ENCODE results near the gene CCIN.
"Not testable (repeated sequence)": the region's sequence is repeated elsewhere in the genome, so short reads cannot be mapped to it uniquely, and the experiment has no call there.

CCIN gene

GRCh38 chr9:36141761-36142160 lies 27.4 kb upstream of the CCIN start:
- DNase-seq: no peak

DNA sequence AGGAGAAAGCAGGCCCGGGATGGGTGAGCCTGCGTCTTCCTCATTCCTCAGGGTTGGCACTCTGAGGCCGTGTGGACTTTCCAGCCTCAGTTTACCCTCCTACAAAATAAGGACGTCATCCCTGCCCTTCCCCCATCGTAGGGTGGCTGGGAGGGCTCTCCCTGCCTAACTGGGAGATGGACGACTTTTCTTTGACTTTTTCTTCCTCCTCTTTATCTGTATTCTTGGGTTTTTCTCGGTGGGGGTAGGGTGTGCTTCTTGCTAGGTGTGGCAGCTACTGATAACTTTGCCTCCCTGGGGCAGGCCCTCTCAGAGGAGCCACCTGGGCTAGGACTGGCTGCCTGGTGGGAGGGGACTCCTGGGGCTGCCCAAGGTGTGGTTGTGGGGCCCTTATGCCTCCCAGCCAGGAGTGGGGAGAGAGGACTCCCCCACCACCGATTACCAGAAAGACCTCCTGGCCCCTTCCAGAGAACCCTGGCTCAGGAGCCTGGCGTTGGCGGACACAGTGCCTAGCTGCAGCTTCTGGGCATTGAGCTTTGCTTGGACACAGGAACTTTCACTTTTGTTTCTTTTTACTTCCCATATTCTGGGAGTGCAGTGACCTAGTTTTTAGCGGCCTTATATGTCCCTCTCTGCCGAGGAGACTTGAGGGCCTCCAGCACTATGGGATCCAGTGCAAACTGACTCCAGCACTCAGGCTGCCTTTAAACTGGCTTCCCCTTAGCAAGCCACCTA lies 26.5 kb upstream of the CCIN start:
- no peak for DNase-seq

- no peak for DNase-seq
Measured at GRCh38 chr9:36143245-36143641, 25.9 kb upstream of the CCIN start.

DNA sequence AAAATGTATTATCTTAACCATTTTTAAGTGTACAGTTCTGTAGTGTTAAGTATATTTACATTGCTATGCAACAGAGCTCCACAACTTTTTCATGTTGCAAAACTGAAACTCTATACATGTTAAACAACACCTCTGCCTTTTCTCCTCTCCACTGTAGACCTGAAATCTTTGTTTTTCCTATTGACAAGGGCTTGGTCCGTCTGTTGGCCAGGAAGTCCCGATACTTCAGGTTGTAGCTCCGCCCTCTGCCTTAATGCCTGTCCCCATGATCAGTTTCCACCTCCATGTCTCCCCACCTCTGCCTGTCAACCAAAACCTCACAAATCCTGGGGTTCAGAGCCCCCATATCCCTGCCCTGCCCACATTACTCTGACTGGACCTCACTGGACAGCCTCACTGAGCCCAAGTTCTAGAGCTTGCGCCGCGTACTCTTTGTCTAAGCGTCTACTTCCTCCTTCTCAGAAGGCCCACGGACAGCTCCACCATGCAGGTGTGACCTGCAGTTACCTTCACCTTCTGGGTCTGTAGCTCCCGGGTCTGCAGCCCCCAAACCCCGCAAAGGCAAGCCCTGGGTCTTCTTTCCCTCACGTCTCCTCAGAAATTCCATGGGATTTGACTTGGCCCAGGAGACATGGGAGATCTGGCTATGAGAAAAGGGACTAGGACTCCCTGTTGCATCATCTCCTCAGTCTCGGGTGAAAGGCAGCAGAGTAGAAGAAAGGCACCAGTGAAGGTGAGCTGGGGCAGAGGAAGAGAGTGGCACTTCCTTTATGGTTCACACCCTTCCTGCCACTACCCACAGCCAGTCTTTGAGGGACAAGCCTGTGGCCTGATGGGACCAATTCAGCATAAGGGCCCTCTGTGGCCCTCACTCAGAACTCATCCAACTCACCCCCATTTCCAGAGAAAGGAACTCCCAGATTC lies 24.6 kb upstream of the CCIN start:
- DNase-seq: no peak

- DNase-seq: no peak
Measured at GRCh38 chr9:36145970-36146369, 23.2 kb upstream of the CCIN start.

DNA sequence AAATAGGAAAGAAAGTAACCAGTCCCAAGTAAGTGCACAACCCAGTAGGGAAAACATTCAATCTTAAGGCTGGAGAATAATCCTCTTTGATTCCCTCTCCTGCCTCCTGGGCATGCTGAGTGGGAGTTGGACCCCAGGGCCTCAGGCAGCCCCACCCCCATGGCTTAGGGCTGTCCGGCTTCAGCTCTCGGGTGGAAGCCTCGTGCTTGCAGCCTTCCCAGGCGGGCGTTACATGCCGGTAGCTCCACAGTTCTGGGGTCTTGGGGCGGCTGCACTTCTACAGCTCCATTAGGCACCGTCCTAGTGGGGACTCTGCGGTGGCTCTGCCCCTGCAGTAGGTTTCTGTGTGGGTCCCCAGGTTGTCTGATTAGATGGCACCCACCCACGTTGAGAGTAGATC lies 22.5 kb upstream of the CCIN start:
- no peak for DNase-seq

DNA sequence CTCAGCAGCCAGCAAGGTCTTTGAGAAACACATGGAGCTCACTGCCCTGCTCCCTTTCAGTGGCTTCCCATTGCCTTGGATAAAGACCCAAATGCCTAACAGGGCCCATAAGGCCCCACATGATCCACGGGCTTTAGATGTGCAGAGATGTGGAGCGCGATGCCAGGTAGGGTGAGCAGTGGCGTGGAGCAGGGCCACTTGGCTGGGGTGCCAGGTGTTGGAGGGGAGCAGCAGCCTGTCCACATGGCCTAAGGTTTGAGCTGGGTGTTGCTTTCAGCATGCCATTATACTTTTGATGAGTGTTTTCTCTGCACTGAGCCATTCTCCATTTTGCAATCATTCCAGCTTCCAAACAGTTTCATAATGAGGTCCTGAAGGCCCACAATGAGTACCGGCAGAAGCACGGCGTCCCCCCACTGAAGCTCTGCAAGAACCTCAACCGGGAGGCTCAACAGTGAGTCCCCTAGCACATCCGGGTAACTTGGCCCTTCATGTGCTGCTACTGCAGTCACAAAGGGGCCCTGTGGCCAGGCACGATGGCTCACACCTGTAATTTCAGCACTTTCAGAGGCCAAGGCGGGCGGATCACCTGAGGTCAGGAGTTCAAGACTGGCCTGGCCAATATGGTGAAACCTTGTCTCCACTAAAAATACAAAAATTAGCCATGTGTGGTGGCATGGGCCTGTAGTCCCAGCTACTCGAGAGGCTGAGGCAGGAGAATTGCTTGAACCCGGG lies 21.6 kb upstream of the CCIN start:
- no peak for DNase-seq

DNA sequence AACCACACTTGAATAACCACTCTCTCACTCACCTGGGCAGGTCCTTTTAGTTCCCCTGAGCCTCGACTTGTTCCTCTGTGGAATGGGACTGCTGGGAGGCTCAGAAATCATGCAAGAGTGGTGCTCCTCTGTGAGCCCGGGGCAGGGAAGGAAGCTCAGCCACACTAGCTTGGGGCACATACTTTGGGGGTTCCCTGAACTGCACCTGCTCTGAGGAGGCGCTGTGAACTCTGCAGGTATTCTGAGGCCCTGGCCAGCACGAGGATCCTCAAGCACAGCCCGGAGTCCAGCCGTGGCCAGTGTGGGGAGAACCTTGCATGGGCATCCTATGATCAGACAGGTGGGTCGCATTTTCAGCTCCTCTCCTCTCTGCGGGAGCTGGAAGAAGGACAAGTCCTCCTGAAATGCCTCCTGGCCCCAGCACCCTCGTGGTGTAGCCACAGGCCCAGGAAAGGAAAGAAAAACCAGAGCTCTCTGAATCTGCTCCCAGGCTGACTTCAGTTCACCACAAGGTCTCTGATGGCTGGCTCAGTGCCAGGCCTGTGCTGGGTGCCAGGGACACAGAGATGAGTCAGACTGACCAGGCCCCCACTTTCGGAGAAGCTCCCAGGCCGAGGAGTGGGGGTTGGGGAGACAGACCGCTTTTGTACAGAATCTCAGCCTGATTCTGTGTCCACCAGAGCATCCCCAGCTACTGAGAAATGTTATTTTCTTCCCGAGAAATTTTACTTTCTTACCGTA lies 20.7 kb upstream of the CCIN start:
- DNase-seq: no peak

DNA sequence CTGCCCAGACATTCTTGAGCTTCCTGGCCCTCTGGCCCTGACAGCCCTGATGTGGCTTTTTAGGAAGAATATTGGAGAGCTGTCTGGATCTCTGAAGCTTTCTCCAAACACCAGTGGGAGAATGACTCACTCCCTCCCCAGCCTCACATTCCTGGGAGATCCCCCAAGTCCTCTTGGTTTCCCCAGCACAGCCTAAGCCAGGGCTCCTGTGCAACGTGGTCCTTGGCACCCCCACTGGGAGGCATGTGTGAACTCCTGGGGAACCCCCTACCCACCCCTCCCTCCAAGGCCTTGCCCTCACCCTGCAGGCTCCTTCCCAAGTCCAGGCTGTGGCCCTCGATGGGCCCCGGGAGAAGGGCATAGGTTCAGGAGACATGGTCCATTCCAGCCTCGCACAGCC lies 20.0 kb upstream of the CCIN start:
- DNase-seq: no peak

GRCh38 chr9:36150574-36151315 lies 18.4 kb upstream of the CCIN start:
- DNase-seq: no peak

- no peak for DNase-seq
Measured at GRCh38 chr9:36151316-36152210, 17.6 kb upstream of the CCIN start.

DNA sequence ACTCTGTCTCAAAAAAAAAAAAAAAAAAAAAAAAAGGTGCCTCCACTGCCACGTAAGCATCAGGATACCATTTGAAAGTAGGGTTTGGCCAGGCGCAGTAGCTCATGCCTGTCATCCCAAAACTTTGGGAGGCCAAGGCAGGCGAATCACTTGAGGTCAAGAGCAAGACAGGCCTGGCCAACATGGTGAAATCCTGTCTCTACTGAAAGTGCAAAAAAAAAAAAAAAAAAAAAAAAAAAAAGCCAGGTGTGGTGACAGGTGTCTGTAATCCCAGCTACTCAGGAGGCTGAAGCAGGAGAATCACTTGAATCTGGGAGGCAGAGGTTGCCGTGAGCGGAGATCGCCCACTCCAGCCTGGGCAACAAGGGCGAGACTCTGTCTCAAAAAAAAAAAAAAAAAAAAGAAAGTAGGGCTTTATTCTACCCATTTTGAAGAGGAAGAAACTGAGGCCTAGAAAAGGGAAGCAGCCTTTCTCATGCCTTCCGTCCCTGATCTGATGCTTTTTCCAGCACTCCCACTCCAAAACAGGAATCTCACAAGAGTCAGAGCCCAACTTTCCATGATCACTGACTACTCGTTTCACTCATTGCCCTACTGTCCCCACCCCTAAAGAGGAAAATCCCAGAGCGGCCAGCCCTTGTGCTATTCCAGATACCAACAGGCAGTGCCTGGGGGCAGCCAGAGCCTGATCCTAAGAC lies 16.3 kb upstream of the CCIN start:
- DNase-seq: no peak

GRCh38 chr9:36153746-36154145 lies 15.4 kb upstream of the CCIN start:
- no peak for DNase-seq

- DNase-seq: no peak
Measured at GRCh38 chr9:36154331-36154952, 14.7 kb upstream of the CCIN start.

DNA sequence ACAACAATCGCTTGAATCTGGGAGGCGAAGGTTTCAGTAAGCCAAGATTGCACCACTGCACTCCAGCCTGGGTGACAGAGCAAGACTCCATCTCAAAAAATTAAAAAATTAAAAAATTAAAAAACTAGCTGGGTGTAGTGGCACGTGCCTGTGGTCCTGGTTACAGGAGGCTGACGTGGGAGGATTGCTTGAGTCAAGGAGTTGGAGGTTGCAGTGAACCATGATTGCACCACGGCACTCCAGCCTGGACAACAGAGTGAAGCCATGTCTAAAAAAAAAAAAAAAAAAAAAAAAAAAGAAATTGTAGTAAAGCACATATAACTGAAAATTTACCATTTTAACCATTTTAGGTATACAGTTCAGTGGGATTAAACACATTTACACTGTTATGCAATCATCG lies 13.1 kb upstream of the CCIN start:
- DNase-seq: no peak

GRCh38 chr9:36158122-36158521 lies 11.1 kb upstream of the CCIN start:
- no peak for DNase-seq

GRCh38 chr9:36158917-36159316 lies 10.3 kb upstream of the CCIN start:
- no peak for DNase-seq

- not testable (repeated sequence) for DNase-seq
Measured at GRCh38 chr9:36159509-36159908, 9.7 kb upstream of the CCIN start.

GRCh38 chr9:36160126-36160525 lies 9.1 kb upstream of the CCIN start:
- not testable (repeated sequence) for DNase-seq

DNA sequence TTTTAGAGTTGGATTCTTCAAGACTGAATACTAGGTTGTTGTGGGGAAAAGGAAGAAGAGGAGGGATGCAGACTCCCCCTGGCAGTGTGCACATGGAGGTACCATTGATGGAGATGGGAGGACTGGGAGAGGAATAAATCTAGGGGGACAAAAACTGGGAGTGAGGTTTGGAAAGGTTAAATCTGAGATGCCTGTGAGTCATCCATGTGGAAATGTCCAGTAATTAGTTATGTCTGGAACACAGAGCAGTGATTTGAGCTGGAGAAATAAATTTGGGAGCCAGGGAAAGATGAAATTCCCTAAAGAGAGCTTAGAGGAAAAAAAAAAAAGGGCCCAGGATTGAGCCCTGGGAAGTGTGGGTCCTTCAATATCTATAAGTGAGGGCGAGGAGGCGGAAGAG lies 8.0 kb upstream of the CCIN start:
- DNase-seq: no peak
